PFSK-1 (cell line): ENCODE measurements around the gene TRPM2.

Source experiments
- POLR2AphosphoS5 ChIP-seq: IDR thresholded peaks from 2 replicates; pipeline ENCODE4 v1.6.1; 2012; ENCODE audit warnings: low read depth, mild to moderate bottlenecking, control low read depth, low read length, moderate library complexity
- TAF1 ChIP-seq: IDR thresholded peaks from 2 replicates; pipeline ENCODE4 v1.6.1; 2012; ENCODE audit warnings: low read length, control low read depth, borderline replicate concordance; ENCODE audit not compliant: insufficient read depth

DNA sequence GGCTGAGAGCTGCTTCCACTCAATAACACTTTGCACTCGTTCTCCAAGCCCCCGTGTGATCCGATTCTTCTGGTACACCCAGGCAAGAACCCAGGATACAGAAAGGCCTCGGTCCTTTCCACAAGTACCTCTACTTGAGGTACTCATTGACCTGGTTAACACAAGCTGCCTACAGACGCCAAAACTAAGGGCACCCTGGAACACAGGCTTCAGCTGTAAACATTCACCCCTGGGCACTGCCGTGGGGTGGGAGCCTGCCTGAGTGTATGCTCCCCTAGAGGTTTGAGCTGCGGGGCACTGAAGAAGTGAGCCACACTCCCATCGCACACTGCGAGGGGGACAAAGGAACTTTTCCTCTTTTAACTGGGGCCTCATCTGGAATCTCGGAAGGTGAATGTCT is 132.4 kb downstream of the TRPM2 start:
- no peak for TF ChIP-seq POLR2AphosphoS5
- no peak for TF ChIP-seq TAF1
